WERI-Rb-1 (cell line): ENCODE measurements around the gene GTF3C6.

Experiments used
- DNase-seq: peaks from one replicate; pipeline ENCODE4 v3.0.0-alpha.2; 2020
- H3K27ac ChIP-seq: fragments of 250-450 bp; sonication (Bioruptor Pico); 2 replicates; pipeline ENCODE4 v1.5.1; 2020; ENCODE audit warnings: mild to moderate bottlenecking, moderate library complexity
- H3K27me3 ChIP-seq: fragments of 250-450 bp; sonication (Bioruptor Pico); 2 replicates; pipeline ENCODE4 v1.5.1; 2021; ENCODE audit warnings: mild to moderate bottlenecking, low read depth, moderate library complexity; ENCODE audit not compliant: insufficient read depth, severe bottlenecking
- H3K36me3 ChIP-seq: fragments of 250-450 bp; sonication (Bioruptor Pico); 2 replicates; pipeline ENCODE4 v1.5.1; 2020; ENCODE audit warnings: mild to moderate bottlenecking, moderate library complexity
- H3K4me3 ChIP-seq: 2 replicates; pipeline ENCODE4 v1.5.1; 2011; ENCODE audit warnings: low read depth, mild to moderate bottlenecking, control low read depth, low read length
- H3K9me3 ChIP-seq: fragments of 250-450 bp; sonication (Bioruptor Pico); 2 replicates; pipeline ENCODE4 v1.5.1; 2021; ENCODE audit warnings: mild to moderate bottlenecking, moderate library complexity; ENCODE audit not compliant: severe bottlenecking
- TF ChIP-seq, protein P1 (sequence below): IDR thresholded peaks from 2 replicates; pipeline ENCODE4 v1.5.1; 2011; ENCODE audit warnings: low read depth, mild to moderate bottlenecking, control low read depth, inconsistent platforms, low read length

Gene GTF3C6

DNA sequence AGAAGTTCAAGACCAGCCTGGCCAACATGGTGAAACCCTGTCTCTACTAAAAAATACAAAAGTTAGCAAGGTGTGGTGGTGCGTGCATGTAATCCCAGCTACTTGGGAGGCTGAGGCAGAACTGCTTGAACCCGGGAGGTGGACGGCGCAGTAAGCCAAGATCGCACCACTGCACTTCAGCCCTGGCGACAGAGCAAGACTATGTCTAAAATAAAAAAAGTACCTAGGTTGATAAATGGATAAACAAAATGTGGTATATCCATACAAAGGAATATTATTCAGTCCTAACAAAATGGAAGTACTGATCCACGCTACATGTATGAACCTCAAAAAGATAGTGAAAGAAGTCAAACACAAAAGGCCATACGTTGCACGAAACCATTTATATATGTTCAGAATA, 22.1 kb downstream of the GTF3C6 start:
- no peaks in the 10 kb centered on the region for H3K27me3 ChIP-seq
- H3K36me3 ChIP-seq: peaks cover 7% of the 10 kb centered on the region
- H3K9me3 ChIP-seq: peaks cover 8% of the 10 kb centered on the region
- H3K4me3 ChIP-seq: no peak overlapping the region
- TF ChIP-seq, protein P1, sequence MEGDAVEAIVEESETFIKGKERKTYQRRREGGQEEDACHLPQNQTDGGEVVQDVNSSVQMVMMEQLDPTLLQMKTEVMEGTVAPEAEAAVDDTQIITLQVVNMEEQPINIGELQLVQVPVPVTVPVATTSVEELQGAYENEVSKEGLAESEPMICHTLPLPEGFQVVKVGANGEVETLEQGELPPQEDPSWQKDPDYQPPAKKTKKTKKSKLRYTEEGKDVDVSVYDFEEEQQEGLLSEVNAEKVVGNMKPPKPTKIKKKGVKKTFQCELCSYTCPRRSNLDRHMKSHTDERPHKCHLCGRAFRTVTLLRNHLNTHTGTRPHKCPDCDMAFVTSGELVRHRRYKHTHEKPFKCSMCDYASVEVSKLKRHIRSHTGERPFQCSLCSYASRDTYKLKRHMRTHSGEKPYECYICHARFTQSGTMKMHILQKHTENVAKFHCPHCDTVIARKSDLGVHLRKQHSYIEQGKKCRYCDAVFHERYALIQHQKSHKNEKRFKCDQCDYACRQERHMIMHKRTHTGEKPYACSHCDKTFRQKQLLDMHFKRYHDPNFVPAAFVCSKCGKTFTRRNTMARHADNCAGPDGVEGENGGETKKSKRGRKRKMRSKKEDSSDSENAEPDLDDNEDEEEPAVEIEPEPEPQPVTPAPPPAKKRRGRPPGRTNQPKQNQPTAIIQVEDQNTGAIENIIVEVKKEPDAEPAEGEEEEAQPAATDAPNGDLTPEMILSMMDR: no peak
- no peak overlapping the region for H3K27ac ChIP-seq
- no peak for DNase-seq

DNA sequence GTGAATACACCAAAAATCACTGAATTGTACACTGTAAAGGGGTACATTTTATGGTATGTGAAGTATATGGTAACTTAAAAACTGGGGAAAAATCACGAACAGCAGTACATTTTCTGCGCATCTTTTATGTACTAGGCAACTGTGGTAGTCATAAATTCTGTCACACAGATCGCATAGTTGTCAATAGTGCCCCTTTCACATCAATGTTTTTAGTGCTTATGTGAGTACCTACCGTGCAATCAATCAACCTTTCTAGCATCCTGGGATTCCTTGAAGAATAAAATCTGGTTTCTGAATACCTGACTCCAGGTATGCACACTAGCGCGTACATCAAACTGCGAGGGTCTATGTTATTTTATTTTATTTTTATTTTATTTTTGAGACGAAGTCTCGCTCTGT, 22.7 kb downstream of the GTF3C6 start:
- no peak for DNase-seq
- Histone ChIP-seq H3K27ac (peak overlapping the region; percentile 72), H3K4me3 (peak overlapping the region; percentile 99), H3K36me3 (peaks cover 11% of the 10 kb centered on the region), H3K9me3 (peaks cover 8% of the 10 kb centered on the region), H3K27me3 (no peaks in the 10 kb centered on the region)
- TF ChIP-seq, protein P1: no peak

DNA sequence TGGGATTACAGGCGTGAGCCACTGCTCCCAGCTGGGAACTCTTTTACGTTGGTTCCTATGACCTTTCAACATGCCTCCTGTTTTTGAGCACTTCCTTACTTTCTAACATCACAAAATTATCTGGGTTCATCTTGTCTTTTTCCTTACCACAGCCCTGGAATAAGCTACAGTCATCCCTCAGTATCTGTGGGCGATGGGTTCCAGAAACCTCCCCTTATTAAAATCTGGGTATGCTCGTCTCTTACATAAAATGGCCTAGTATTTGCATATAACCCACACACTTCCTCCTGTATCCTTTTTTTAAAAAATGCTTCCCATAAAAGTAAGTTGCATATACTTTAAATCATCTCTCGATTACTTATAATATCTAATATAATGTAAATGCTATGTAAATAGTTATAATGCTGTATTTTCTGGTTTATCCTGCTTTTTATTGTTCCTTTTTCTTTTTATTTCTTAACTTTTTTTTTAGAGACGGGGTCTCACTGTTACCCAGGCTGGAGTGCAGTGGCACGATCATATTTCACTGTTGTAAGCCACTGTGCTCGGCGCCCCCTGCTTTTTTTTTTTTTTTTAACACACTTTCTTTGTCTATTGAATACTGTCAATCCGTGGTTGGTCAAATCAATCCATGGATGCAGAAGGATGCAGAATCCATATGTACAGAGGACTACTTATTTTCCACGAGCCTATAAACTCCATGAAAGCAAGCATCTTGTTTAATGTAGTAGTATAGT, 32.5 kb downstream of the GTF3C6 start:
- Histone ChIP-seq H3K27me3 (no peaks in the 10 kb centered on the region), H3K27ac (peak overlapping the region; percentile 26; the same call in 1 of the 2 replicates), H3K36me3 (peaks cover 71% of the 10 kb centered on the region), H3K9me3 (no peaks in the 10 kb centered on the region), H3K4me3 (no peak overlapping the region)
- TF ChIP-seq, protein P1: no peak
- peak; percentile 21 for DNase-seq

DNA sequence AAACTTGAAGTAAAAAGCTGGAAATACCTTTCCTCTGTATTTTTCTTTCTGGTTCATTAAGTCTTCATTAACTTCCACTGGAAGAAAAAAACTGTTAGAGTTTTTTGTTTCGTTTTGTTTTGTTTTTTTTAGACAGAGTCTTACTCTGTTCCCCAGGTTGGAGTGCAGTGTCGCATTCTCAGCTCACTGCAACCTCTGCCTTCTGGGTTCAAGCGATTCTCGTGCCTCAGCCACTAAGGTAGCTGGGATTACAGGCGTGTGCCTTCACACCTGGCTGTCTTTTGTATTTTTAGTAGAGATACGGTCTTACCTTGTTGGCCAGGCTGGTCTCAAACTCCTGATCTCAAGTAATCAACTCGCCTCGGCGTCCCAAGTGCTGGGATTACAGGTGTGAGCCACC, 38.2 kb downstream of the GTF3C6 start:
- TF ChIP-seq, protein P1: no peak
- Histone ChIP-seq H3K4me3 (no peak overlapping the region), H3K36me3 (peaks cover 60% of the 10 kb centered on the region), H3K9me3 (no peaks in the 10 kb centered on the region), H3K27ac (no peak overlapping the region), H3K27me3 (no peaks in the 10 kb centered on the region)
- DNase-seq: no peak

DNA sequence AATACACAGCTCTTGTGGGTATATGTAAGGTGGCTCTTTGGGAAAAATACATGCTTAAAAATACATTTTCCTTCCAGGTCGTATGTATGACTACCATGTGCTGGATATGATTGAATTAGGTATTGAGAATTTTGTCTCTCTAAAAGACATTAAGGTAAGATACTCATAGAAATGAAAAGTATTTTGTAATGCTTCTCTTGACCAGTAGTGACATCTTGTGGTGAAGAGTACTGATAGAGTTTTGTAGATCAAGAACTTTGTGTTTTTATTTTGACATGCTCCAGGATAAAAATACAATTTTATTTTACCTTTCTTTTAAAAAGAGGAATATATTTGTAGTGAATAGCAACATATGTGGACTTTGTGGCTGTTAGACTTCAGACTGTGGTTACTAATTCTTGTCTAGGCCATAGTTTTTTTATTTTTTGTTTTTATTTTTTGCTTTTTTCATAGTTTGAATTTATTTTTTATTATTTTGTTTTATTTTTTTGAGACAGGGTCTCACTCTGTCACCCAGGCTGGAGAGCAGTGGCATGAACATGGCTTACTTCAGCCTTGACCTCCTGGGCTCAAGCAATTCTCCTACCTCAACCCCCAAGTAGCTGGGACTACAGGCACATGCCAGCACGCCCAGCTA, 41.2 kb downstream of the GTF3C6 start:
- H3K27ac ChIP-seq: no peak overlapping the region

More for the DNA sequence above, 41.2 kb downstream of the GTF3C6 start:
- DNase-seq: no peak
- Histone ChIP-seq H3K9me3 (no peaks in the 10 kb centered on the region), H3K4me3 (no peak overlapping the region), H3K36me3 (peaks cover 53% of the 10 kb centered on the region), H3K27me3 (no peaks in the 10 kb centered on the region)
- TF ChIP-seq, protein P1: no peak
